GM21423 (cell line): ENCODE data around the gene INTS1.
"Not testable (repeated sequence)": the region's sequence is repeated elsewhere in the genome, so short reads cannot be mapped to it uniquely, and the experiment has no call there.

Experiments used
- ATAC-seq: cut with Tn5 transposase; IDR thresholded peaks from one replicate; pipeline ENCODE4 v1.9.1; 2021; ENCODE audit warnings: mild to moderate bottlenecking, moderate library complexity; ENCODE audit not compliant: unreplicated experiment

INTS1 gene

GRCh38 chr7:1531979-1532455 is 27.8 kb upstream of the INTS1 start:
- no peak for ATAC-seq

- peak; percentile 10 for ATAC-seq
Measured at GRCh38 chr7:1531263-1531978, 27.2 kb upstream of the INTS1 start.

- peak; percentile 30 for ATAC-seq
Measured at GRCh38 chr7:1530946-1531262, 26.7 kb upstream of the INTS1 start.

- ATAC-seq: no peak
Measured at GRCh38 chr7:1529383-1530116, 25.4 kb upstream of the INTS1 start.

- ATAC-seq: no peak
Measured at GRCh38 chr7:1526271-1526754, 22.1 kb upstream of the INTS1 start.

- ATAC-seq: no peak
Measured at GRCh38 chr7:1525409-1525808, 21.2 kb upstream of the INTS1 start.

- no peak for ATAC-seq
Measured at GRCh38 chr7:1523844-1524243, 19.7 kb upstream of the INTS1 start.

GRCh38 chr7:1523208-1523607 is 19.0 kb upstream of the INTS1 start:
- no peak for ATAC-seq

GRCh38 chr7:1521456-1521855 is 17.3 kb upstream of the INTS1 start:
- no peak for ATAC-seq

- no peak for ATAC-seq
Measured at GRCh38 chr7:1520539-1521234, 16.5 kb upstream of the INTS1 start.

GRCh38 chr7:1519322-1519922 is 15.2 kb upstream of the INTS1 start:
- ATAC-seq: not testable (repeated sequence)

GRCh38 chr7:1516586-1517251 is 12.5 kb upstream of the INTS1 start:
- no peak for ATAC-seq

GRCh38 chr7:1515509-1515967 is 11.3 kb upstream of the INTS1 start:
- ATAC-seq: not testable (repeated sequence)

- ATAC-seq: no peak
Measured at GRCh38 chr7:1514995-1515401, 10.8 kb upstream of the INTS1 start.

- ATAC-seq: no peak
Measured at GRCh38 chr7:1514407-1514806, 10.2 kb upstream of the INTS1 start.

- no peak for ATAC-seq
Measured at GRCh38 chr7:1513657-1514095, 9.5 kb upstream of the INTS1 start.

GRCh38 chr7:1512781-1513656 is 8.8 kb upstream of the INTS1 start:
- ATAC-seq: no peak

GRCh38 chr7:1511444-1512422 is 7.5 kb upstream of the INTS1 start:
- ATAC-seq: no peak
